HEK293T (cell line): ENCODE results near the gene GNB1L.

Source experiments
- CTCF ChIA-PET: fragments of 350-600 bp; formaldehyde crosslinking; extraction: SDS; loops from one replicate; lab custom pipeline; 2021; ENCODE audit warnings: antibody characterized with exemption, inconsistent platforms; lab: Yijun Ruan, JAX
- POLR2A ChIA-PET: fragments of 350-600 bp; formaldehyde crosslinking; extraction: SDS; loops from one replicate; lab custom pipeline; 2020; ENCODE audit warnings: antibody characterized with exemption, inconsistent platforms; lab: Yijun Ruan, JAX
- DNase-seq: peaks from one replicate; pipeline ENCODE4 v3.0.0; 2012; ENCODE audit warnings: mixed read lengths; ENCODE audit errors: extremely low spot score
- ARNT ChIP-seq: fragments of 450-650 bp; IDR thresholded peaks from 2 replicates; pipeline ENCODE4 v1.6.1; 2017; ENCODE audit warnings: mild to moderate bottlenecking
- BHLHE40 ChIP-seq: fragments of 450-650 bp; IDR thresholded peaks from 2 replicates; pipeline ENCODE4 v1.6.1; 2016; ENCODE audit warnings: mild to moderate bottlenecking, moderate library complexity, borderline replicate concordance
- CTBP1 ChIP-seq: fragments of 450-650 bp; IDR thresholded peaks from 2 replicates; pipeline ENCODE4 v1.6.1; 2016; ENCODE audit warnings: borderline replicate concordance
- ELF4 ChIP-seq: fragments of 450-650 bp; IDR thresholded peaks from 2 replicates; pipeline ENCODE4 v1.6.1; 2017; ENCODE audit warnings: antibody characterized with exemption
- FOXA1 ChIP-seq: fragments of 450-650 bp; IDR thresholded peaks from 2 replicates; pipeline ENCODE4 v1.6.1; 2016; ENCODE audit warnings: mild to moderate bottlenecking
- FOXK2 ChIP-seq: fragments of 450-650 bp; IDR thresholded peaks from 2 replicates; pipeline ENCODE4 v1.6.1; 2016; ENCODE audit warnings: mild to moderate bottlenecking
- FOXM1 ChIP-seq: fragments of 450-650 bp; IDR thresholded peaks from 2 replicates; pipeline ENCODE4 v1.6.1; 2017; ENCODE audit warnings: mild to moderate bottlenecking, borderline replicate concordance
- HDGF ChIP-seq: fragments of 450-650 bp; IDR thresholded peaks from 2 replicates; pipeline ENCODE4 v1.6.1; 2017; ENCODE audit warnings: antibody characterized with exemption, borderline replicate concordance
- L3MBTL2 ChIP-seq: fragments of 450-650 bp; conservative IDR thresholded peaks from 2 replicates; pipeline ENCODE4 v1.6.1; 2016; ENCODE audit warnings: mild to moderate bottlenecking
- LEF1 ChIP-seq: fragments of 450-650 bp; IDR thresholded peaks from 2 replicates; pipeline ENCODE4 v1.6.1; 2017; ENCODE audit warnings: mild to moderate bottlenecking, borderline replicate concordance
- NFRKB ChIP-seq: fragments of 450-650 bp; IDR thresholded peaks from 2 replicates; pipeline ENCODE4 v1.6.1; 2016; ENCODE audit warnings: mild to moderate bottlenecking, moderate library complexity
- SP1 ChIP-seq: fragments of 450-650 bp; IDR thresholded peaks from 2 replicates; pipeline ENCODE4 v1.6.1; 2017
- SUZ12 ChIP-seq: fragments of 450-650 bp; IDR thresholded peaks from 2 replicates; pipeline ENCODE4 v1.6.1; 2016; ENCODE audit warnings: mild to moderate bottlenecking
- TARDBP ChIP-seq: fragments of 450-650 bp; IDR thresholded peaks from 2 replicates; pipeline ENCODE4 v1.6.1; 2016
- ZNF384 ChIP-seq: fragments of 450-650 bp; IDR thresholded peaks from 2 replicates; pipeline ENCODE4 v1.6.1; 2016
- TF ChIP-seq, protein P1 (sequence below): fragments of 450-650 bp; IDR thresholded peaks from 2 replicates; pipeline ENCODE4 v1.6.1; 2016

Gene GNB1L

GRCh38 chr22:19822301-19823117 is 32.2 kb downstream of the GNB1L start:
- POLR2A ChIA-PET, result no interaction called here
- TF ChIP-seq L3MBTL2 (no peak), LEF1 (no peak), ZNF384 (no peak), FOXA1 (no peak), TARDBP (no peak), ARNT (no peak), FOXK2 (no peak), NFRKB (no peak), BHLHE40 (no peak), SP1 (no peak), CTBP1 (no peak), ELF4 (no peak), HDGF (no peak), SUZ12 (no peak), FOXM1 (no peak)
- TF ChIP-seq, protein P1, sequence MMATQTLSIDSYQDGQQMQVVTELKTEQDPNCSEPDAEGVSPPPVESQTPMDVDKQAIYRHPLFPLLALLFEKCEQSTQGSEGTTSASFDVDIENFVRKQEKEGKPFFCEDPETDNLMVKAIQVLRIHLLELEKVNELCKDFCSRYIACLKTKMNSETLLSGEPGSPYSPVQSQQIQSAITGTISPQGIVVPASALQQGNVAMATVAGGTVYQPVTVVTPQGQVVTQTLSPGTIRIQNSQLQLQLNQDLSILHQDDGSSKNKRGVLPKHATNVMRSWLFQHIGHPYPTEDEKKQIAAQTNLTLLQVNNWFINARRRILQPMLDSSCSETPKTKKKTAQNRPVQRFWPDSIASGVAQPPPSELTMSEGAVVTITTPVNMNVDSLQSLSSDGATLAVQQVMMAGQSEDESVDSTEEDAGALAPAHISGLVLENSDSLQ, result no peak
- CTCF ChIA-PET, result no interaction called here
- no peak for DNase-seq

DNA sequence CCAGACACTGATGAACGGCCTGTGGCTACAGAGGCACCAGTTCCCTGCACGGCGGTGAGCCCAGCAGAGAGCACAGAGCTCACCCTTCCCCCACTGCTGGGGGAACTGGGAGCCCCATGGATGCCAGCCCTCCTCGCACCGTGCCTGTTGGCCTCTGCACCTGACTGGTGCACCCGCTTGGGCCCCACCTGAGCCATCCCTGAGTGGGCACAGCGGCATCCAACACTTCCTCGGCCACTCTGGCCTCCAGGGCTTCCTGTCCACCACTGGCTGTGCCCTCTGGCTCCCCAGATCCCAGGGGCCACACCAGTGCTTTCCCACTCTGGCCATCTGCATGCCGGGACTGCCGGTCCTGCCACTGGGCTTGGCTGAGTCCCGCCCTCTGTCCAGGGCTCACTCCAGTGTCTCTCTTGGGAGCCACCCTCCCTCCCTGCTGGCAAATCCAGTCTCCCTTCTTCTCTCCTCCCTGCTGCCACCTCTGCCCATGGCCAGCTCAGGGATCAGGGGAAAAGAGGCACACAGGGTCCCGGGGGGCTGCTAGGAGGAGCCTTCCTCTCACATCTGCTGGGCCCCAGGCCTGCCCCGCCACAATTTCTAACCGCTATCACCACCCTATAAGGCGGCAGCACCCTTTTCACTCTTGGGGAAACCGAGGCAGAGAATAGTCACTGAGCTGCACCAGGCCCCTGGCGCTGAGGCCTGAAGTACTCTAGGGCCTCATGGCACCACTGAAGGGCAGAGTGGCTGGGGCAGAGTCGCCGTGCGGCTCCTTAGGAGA is 33.0 kb downstream of the GNB1L start:
- DNase-seq, result no peak
- ChIA-PET CTCF (no interaction called here), POLR2A (no interaction called here)
- TF ChIP-seq TARDBP (no peak), FOXK2 (no peak), CTBP1 (no peak), FOXM1 (no peak), BHLHE40 (no peak), SP1 (no peak), NFRKB (no peak), ARNT (no peak), LEF1 (no peak), SUZ12 (no peak)
- TF ChIP-seq, protein P1, result no peak

- no peak for DNase-seq
- POLR2A ChIA-PET, result interaction anchor here (1.3 kb wide), 1 partner anchor 33 kb away, joined by 3 read pairs; the partner anchor contains the start of genes GNB1L and RTL10
- TF ChIP-seq TARDBP (no peak), SP1 (no peak), FOXK2 (no peak), FOXM1 (no peak), HDGF (no peak), NFRKB (no peak), ARNT (no peak)
- TF ChIP-seq, protein P1, result no peak
- CTCF ChIA-PET, result no interaction called here
These were observed 33.7 kb downstream of the GNB1L start for GRCh38 chr22:19820880-19821522.

- DNase-seq, result no peak
- CTCF ChIA-PET, result no interaction called here
- POLR2A ChIA-PET, result interaction anchor here (1.3 kb wide), 1 partner anchor 34 kb away, joined by 3 read pairs; the partner anchor contains the start of genes GNB1L and RTL10
- no peak for TF ChIP-seq FOXK2
These were observed 34.5 kb downstream of the GNB1L start for GRCh38 chr22:19819911-19820879.

DNA sequence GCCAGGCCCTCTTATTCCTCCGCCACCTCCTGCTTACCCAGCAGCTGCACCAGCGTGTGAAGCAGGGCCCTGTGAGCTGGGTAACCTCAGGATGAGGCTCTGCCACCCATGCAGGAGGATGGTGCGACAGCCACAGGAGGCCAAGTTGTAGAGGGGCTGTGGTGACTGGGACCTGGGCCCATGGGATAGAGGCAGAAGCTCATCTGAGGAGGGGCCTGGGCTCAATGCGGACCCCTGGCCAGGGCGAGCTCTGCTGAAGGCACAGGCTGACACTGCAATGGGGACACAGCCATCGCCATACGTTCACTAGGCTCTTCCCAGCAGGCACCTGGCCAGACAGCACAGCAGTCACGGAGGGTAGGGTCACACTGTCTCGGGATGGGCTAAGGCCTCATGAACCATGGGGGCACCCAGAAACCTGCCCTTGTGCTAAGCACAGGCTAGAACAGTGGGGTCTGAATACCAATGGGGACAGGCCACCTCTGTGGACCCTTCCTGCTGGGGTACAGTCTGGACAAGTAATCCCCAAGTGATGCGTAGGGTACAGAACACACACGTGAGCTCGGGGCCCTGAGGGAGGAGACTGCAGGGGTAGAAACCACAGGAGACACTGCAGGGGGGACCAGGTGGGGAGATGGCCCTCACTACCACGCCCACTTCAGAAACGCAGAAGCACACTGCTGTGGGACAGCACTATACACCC is 35.3 kb downstream of the GNB1L start:
- DNase-seq, result no peak
- TF ChIP-seq FOXM1, result no peak
- TF ChIP-seq ARNT, result no peak
- no peak for TF ChIP-seq SUZ12
- no peak for TF ChIP-seq NFRKB
- no peak for TF ChIP-seq LEF1
- POLR2A ChIA-PET, result no interaction called here
- CTCF ChIA-PET, result no interaction called here
